HG03159 (cell line): Measurements from ENCODE around the gene TPP1.

Experiments
- ATAC-seq: cut with Tn5 transposase; IDR thresholded peaks from one replicate; pipeline ENCODE4 v1.9.1; 2021; ENCODE audit warnings: mild to moderate bottlenecking, moderate library complexity; ENCODE audit not compliant: unreplicated experiment

Gene TPP1

DNA sequence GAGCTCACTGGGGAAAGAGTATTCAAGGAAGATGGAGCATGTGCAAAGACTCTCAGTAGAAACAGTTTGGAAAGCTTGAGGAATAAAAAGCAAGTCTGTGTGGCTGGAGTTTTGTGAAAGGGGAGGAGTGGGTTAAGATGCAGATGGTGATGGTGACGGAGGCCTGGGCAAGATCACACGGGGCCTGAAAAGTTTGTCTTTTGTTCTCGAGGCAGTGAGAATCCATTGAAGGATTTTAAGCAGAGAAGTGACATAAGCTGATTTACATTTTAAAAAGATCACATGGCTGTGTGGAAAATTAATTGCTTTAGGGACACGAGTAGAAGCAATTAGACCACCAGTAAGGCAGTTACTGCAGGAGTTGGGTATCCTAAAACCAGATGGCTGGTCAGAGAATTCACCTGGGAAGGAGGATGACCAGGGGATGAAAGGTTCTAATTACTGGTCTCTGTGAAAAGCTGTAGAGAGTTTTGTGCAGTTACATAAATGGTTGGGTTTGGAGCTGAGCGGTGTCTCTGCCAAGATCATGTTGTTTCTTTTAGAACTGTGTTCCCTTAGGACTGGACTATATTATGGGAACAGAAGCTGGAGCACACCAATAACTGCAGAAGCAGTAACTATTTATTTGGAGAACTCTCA lies 22.9 kb downstream of the TPP1 start:
- ATAC-seq = no peak

DNA sequence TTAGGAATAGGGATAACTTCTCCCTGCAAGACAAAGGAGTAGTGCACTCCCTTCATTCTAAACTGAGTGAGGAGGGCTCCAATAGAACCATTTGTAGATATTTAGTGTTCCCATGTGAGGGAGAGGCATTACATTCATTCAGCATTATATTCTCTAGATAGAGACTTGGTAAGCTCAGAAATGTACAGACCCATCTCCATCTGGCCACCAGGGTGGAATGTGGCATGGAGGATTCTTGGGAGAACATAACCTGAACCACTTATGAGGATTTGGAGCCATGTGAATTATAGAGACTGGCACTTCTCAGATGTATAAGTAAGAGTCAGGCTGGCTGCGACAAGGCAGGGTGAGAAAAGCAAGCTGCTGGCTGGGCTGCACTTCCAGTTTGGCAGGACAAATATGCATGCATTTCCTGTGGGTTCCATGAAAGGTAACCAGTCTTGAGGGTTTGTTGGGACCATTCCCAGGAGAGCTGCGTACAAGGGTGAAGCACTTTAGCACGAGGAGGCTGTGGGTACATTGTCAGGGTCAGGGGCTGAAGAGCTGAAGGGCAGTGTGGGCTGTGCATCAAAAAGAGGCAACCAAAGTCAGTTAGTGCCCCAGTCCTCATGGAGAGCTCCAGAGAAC lies 25.0 kb downstream of the TPP1 start:
- no peak for ATAC-seq

- ATAC-seq = no peak
Observed at GRCh38 chr11:6588018-6588417, 31.2 kb downstream of the TPP1 start.

- ATAC-seq = no peak
Observed at GRCh38 chr11:6587360-6587953, 31.8 kb downstream of the TPP1 start.

GRCh38 chr11:6586434-6587359 lies 32.5 kb downstream of the TPP1 start:
- ATAC-seq = no peak

- no peak for ATAC-seq
Observed at GRCh38 chr11:6584528-6584927, 34.7 kb downstream of the TPP1 start.

GRCh38 chr11:6583584-6583983 lies 35.6 kb downstream of the TPP1 start:
- ATAC-seq = no peak

GRCh38 chr11:6579681-6580080 lies 39.5 kb downstream of the TPP1 start:
- ATAC-seq = no peak

- no peak for ATAC-seq
Observed at GRCh38 chr11:6578134-6578533, 41.1 kb downstream of the TPP1 start.

GRCh38 chr11:6576471-6577373 lies 42.5 kb downstream of the TPP1 start:
- ATAC-seq = no peak

GRCh38 chr11:6574816-6575715 lies 44.2 kb downstream of the TPP1 start:
- no peak for ATAC-seq

- no peak for ATAC-seq
Observed at GRCh38 chr11:6572215-6572614, 47.0 kb downstream of the TPP1 start.

GRCh38 chr11:6571434-6572008 lies 47.7 kb downstream of the TPP1 start:
- no peak for ATAC-seq

GRCh38 chr11:6570691-6571427 lies 48.4 kb downstream of the TPP1 start:
- ATAC-seq = no peak

DNA sequence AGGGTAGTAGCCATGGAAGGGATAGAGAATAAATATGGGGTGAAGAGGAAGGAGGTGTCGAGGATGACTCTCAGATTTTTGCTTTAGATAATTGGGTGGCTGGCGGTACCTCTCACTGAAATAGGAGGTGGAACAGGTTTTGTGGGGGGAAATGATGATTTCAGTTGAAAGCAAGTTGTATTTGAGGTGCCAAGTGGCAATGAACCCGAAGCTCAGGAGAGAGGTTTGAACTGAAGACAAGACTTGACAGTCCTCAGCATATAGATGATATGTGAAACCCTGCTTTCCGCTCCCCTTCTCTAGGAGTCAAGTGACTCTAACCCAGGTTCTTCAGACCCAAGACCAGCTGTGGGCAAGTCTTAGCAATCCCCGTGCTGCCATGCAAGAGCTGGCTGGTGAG lies 49.5 kb downstream of the TPP1 start:
- ATAC-seq = no peak

- ATAC-seq = no peak
Observed at GRCh38 chr11:6568191-6568918, 50.9 kb downstream of the TPP1 start.

DNA sequence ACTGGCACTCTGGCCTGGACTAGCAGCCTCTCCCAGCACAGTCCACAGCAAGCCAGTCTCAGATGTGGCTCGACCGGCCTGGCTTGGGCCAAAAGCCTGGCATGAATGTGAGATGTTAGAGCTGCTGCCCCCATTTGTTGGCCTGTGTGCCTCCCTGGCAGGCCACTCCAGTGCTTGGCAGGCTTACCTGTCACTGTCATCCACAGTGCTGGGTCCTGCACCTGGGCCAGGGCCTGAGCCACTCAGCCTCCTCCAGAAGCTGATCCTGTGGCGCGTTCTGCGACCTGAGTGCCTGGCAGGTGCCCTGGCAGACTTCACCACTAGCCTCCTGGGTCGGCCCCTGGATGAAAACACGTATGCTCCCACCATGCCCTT lies 51.9 kb downstream of the TPP1 start:
- ATAC-seq = no peak
